Measurements from ENCODE around the gene C7orf33. TPM values are rescaled to one million over a fixed set of nuclear protein-coding genes. Genes with fewer than 3 reads are reported as not detected.

Gene C7orf33
- polyA plus RNA-seq, 2 of the 4 experiments (the other 2 are of a cell fraction) = not detected

GRCh38 chr7:148621563-148621962 lies 31.0 kb downstream of the C7orf33 start:
- ChIA-PET POLR2A (interaction anchor here (0.7 kb wide), 1 partner anchor 364 kb away, joined by 5 read pairs; no protein-coding TSS in a partner anchor), CTCF (no interaction called here)
- no peak for ATAC-seq
- FAIRE-seq = no peak
- Histone ChIP-seq H3K9me3 (no peaks in the 10 kb centered on the region), H3K27ac (no peak overlapping the region), H3K4me3 (no peak overlapping the region), H3K4me1 (peaks cover 7% of the 10 kb centered on the region), H3K4me2 (no peak overlapping the region)
- no peak for DNase-seq (ENCODE audit: low read depth in 1 of 2, low spot score in 1 of 2)
- TF ChIP-seq EP300 (IDR thresholded peaks at IDR 0.05) (no peak), MAFK (IDR thresholded peaks at IDR 0.05; ENCODE audit: partially characterized antibody) (no peak), REST (IDR thresholded peaks at IDR 0.05) (no peak), USF2 (IDR thresholded peaks at IDR 0.05) (no peak), ATOH8 (CRISPR knock-in tag; IDR thresholded peaks at IDR 0.05; ENCODE audit: low read depth) (no peak), TP53 (CRISPR knock-in tag; IDR thresholded peaks at IDR 0.05) (no peak)
- WGBS (ENCODE audit: missing lambda C conversion rate) = 82% methylated on average over 1 of the region's 1 CpG

- WGBS (ENCODE audit: missing lambda C conversion rate) = 85% methylated on average over 8 of the region's 8 CpGs
- peaks cover 7% of the 10 kb centered on the region for H3K4me1 ChIP-seq
- no peak for TF ChIP-seq RFX5 (IDR thresholded peaks at IDR 0.05)
- no peak for TF ChIP-seq HEYL (CRISPR knock-in tag; IDR thresholded peaks at IDR 0.05)
- no peak for TF ChIP-seq HOXB13 (CRISPR knock-in tag; IDR thresholded peaks at IDR 0.05; ENCODE audit: low read depth)
- TF ChIP-seq JUN (IDR thresholded peaks at IDR 0.05) = no peak
- no peak for TF ChIP-seq BHLHE40 (IDR thresholded peaks at IDR 0.05; ENCODE audit: low read depth, low read length)
- no peak for TF ChIP-seq GATA3 (IDR thresholded peaks at IDR 0.05; ENCODE audit: borderline replicate concordance)
- TF ChIP-seq NFE2L2 (conservative IDR thresholded peaks at IDR 0.05; ENCODE audit: low read length) = no peak
- no peak for TF ChIP-seq RNF2 (IDR thresholded peaks at IDR 0.05; ENCODE audit: borderline replicate concordance, low read depth)
- TF ChIP-seq RCOR1 (IDR thresholded peaks at IDR 0.05; ENCODE audit: low read depth, low read length) = no peak
- no peak for TF ChIP-seq E2F6 (IDR thresholded peaks at IDR 0.05; ENCODE audit: borderline replicate concordance, low read depth)
- FAIRE-seq = no peak
- no peak for DNase-seq (ENCODE audit: low read depth in 1 of 2, low spot score in 1 of 2)
- CTCF ChIA-PET = interaction anchor here (1.2 kb wide), 1 partner anchor 9 kb away, joined by 3 read pairs; no protein-coding TSS in a partner anchor
- no peaks in the 10 kb centered on the region for H3K9me3 ChIP-seq
- ATAC-seq = no peak
- H3K27ac ChIP-seq = no peak overlapping the region
- no peak overlapping the region for H3K4me3 ChIP-seq
- H3K4me2 ChIP-seq = no peak overlapping the region
- POLR2A ChIA-PET = no interaction called here
These were observed 32.5 kb downstream of the C7orf33 start for GRCh38 chr7:148622887-148623585.

Data from A549 (cell line).